Stimulated activated CD4-positive, alpha-beta T cell treated with anti-CD3 and anti-CD28 coated beads, Interleukin-12 subunit alpha, Interleukin-12 subunit beta, amount 100 ng/mL, for 4 hours (primary cell): ENCODE measurements around the gene RTCA.
"Not testable (repeated sequence)": the region's sequence is repeated elsewhere in the genome, so short reads cannot be mapped to it uniquely, and the experiment has no call there.

Source experiments
- DNase-seq: peaks from one replicate; pipeline ENCODE4 v3.0.0-alpha.2; 2020

Gene RTCA

GRCh38 chr1:100309863-100310262 is 43.8 kb downstream of the RTCA start:
- no peak for DNase-seq

- no peak for DNase-seq
Observed at GRCh38 chr1:100313382-100313781, 47.4 kb downstream of the RTCA start.

- no peak for DNase-seq
Observed at GRCh38 chr1:100316622-100317021, 50.6 kb downstream of the RTCA start.

- no peak for DNase-seq
Observed at GRCh38 chr1:100320311-100321099, 54.5 kb downstream of the RTCA start.

GRCh38 chr1:100321100-100321493 is 55.1 kb downstream of the RTCA start:
- no peak for DNase-seq

GRCh38 chr1:100321506-100321905 is 55.5 kb downstream of the RTCA start:
- no peak for DNase-seq

GRCh38 chr1:100322436-100323211 is 56.6 kb downstream of the RTCA start:
- DNase-seq: no peak

- no peak for DNase-seq
Observed at GRCh38 chr1:100323419-100324106, 57.5 kb downstream of the RTCA start.

- DNase-seq: no peak
Observed at GRCh38 chr1:100325415-100326324, 59.7 kb downstream of the RTCA start.

GRCh38 chr1:100326325-100326670 is 60.3 kb downstream of the RTCA start:
- DNase-seq: not testable (repeated sequence)

- no peak for DNase-seq
Observed at GRCh38 chr1:100328133-100328532, 62.1 kb downstream of the RTCA start.

GRCh38 chr1:100331146-100331545 is 65.1 kb downstream of the RTCA start:
- DNase-seq: not testable (repeated sequence)

- no peak for DNase-seq
Observed at GRCh38 chr1:100332331-100332730, 66.3 kb downstream of the RTCA start.

GRCh38 chr1:100335436-100335835 is 69.4 kb downstream of the RTCA start:
- no peak for DNase-seq

GRCh38 chr1:100337878-100338277 is 71.9 kb downstream of the RTCA start:
- DNase-seq: not testable (repeated sequence)

GRCh38 chr1:100339735-100340134 is 73.7 kb downstream of the RTCA start:
- not testable (repeated sequence) for DNase-seq

- DNase-seq: no peak
Observed at GRCh38 chr1:100340494-100340893, 74.5 kb downstream of the RTCA start.

GRCh38 chr1:100342348-100342747 is 76.3 kb downstream of the RTCA start:
- no peak for DNase-seq
